ENCODE data around the gene TCEAL3.
A peak's percentile ranks its signal among the peaks of the same experiment; 100 is the strongest.
"Not testable (repeated sequence)": the region's sequence is repeated elsewhere in the genome, so short reads cannot be mapped to it uniquely, and the experiment has no call there.

The TCEAL3 gene

DNA sequence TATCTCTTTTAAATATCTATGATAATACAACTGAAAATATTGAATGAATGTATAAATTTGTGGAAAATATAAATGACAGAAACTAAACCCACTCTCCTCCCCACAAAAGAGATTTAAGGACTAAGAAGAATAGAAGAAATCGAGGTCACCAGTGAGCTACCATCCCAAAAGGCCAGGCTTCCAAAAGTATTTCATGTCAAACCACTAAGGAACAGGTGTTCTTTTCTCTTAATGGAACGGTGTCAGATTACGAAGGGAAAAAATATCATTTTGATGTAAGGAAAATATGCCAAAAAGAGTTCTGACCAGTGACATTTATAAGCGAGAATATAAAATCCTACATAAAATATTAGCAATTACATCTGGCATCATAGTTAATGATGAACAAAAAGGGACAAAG, 36.0 kb upstream of the TCEAL3 start:
- CTCF ChIA-PET = interaction anchor here (1.1 kb wide), 1 partner anchor 17 kb away, joined by 3 read pairs; no protein-coding TSS in a partner anchor
- TF ChIP-seq, protein P1, sequence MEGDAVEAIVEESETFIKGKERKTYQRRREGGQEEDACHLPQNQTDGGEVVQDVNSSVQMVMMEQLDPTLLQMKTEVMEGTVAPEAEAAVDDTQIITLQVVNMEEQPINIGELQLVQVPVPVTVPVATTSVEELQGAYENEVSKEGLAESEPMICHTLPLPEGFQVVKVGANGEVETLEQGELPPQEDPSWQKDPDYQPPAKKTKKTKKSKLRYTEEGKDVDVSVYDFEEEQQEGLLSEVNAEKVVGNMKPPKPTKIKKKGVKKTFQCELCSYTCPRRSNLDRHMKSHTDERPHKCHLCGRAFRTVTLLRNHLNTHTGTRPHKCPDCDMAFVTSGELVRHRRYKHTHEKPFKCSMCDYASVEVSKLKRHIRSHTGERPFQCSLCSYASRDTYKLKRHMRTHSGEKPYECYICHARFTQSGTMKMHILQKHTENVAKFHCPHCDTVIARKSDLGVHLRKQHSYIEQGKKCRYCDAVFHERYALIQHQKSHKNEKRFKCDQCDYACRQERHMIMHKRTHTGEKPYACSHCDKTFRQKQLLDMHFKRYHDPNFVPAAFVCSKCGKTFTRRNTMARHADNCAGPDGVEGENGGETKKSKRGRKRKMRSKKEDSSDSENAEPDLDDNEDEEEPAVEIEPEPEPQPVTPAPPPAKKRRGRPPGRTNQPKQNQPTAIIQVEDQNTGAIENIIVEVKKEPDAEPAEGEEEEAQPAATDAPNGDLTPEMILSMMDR (IDR thresholded peaks at IDR 0.05; ENCODE audit: control extremely low read depth, extremely low read depth, low read depth, missing control alignments) = no peak
- POLR2A ChIA-PET = no interaction called here
- no peak for DNase-seq (ENCODE audit: extremely low spot score)

DNA sequence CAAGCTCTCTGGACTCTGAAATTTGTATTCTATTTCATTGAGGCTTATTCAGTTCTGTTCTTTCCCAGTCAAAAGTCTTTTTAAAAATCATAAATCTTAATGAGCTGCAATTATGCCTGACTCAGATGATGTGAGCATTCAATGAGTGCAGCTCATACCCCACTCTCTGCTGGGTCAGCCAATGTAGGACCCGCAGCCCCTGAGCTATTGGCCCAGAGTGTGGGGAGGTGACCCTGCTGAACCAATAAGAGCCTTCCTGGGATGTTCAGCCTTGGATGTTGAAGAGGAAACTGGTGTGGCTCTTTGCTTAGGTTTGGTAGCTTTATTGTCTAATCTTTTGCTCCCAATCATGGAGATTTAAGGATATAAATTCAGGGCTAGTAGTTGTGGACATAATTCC, 34.6 kb upstream of the TCEAL3 start:
- TF ChIP-seq, protein P1 (IDR thresholded peaks at IDR 0.05; ENCODE audit: control extremely low read depth, extremely low read depth, low read depth, missing control alignments) = no peak
- ChIA-PET POLR2A (no interaction called here), CTCF (interaction anchor here (1.0 kb wide), 1 partner anchor 19 kb away, joined by 3 read pairs; no protein-coding TSS in a partner anchor)
- DNase-seq (ENCODE audit: extremely low spot score) = no peak

DNA sequence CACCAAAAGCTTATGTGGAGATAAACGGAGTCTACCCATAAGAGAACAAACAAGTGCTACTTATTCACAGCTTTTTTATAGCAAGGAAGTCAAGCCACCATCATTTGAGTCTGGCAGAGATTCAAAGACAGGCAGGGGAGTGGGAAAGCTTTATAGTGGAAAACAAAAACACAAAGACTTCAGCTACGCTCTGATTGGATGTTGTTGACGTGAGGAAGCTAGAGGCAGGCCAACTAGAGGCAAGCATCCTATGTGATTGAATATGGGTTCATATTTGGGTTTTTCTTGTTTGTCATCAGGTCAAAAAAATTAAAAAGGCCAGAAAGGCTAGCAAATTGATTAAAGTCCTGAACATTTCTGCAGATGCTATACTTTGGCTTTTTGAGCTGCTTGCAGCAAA, 23.2 kb upstream of the TCEAL3 start:
- TF ChIP-seq, protein P1 (IDR thresholded peaks at IDR 0.05; ENCODE audit: control extremely low read depth, extremely low read depth, low read depth, missing control alignments) = no peak
- POLR2A ChIA-PET = no interaction called here
- no peak for DNase-seq (ENCODE audit: extremely low spot score)
- CTCF ChIA-PET = no interaction called here

DNA sequence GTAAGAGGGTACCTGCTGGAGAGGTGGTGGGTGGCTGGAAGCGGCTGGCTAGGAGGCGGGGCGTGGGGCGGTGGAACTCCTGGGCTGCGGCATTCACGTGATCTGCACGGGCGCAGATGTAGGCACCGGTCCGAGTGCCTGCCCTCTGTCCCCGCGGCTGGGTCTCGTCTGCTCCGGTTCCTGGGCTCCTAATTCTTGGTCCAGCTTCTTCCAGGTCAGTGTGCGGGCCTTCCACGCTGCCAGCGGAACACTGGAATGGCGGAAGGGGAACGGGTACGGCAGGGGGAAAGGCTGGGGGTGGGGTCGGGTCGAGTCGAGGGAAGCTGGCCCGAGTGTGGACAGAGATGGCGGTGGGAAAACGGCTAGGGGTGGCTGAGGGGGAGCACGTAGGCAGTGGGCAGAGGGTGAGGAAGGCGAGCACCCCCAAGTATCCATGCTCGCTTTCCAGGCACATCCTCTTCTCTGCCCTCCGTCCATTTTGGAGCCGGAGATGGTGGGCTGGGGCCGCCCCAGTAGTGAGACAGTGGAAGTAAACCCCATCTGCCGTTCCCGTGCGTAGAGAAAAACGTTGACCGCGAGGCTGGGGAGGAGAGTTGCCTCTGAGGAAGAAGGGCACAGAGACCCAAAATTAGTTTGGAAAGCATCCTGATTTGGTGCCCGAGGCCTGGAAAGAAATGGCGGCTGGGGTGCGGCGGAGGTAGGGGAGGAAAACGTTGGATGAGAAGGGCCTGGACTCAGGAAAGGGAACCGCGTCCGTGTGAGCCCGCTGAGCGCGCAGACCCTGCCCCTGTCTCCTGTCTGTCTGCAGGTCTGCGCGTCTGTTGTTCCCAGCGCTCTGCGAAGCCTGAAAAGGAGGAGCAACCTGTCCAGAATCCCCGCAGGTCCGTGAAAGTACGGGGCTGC, 22.1 kb upstream of the TCEAL3 start, which contains the start of gene TCEAL4:
TSS of gene TCEAL4 (plus strand) at position 105 of the 903 bp plus-strand sequence. CDS start 1,161 bp downstream, outside the sequence.
- ChIA-PET CTCF (no interaction called here), POLR2A (interaction anchor here (0.6 kb wide), 1 partner anchor 41 kb away, joined by 4 read pairs; no protein-coding TSS in a partner anchor)
- DNase-seq (ENCODE audit: extremely low spot score) = peak; percentile 50
- TF ChIP-seq, protein P1 (IDR thresholded peaks at IDR 0.05; ENCODE audit: control extremely low read depth, extremely low read depth, low read depth, missing control alignments) = no peak

DNA sequence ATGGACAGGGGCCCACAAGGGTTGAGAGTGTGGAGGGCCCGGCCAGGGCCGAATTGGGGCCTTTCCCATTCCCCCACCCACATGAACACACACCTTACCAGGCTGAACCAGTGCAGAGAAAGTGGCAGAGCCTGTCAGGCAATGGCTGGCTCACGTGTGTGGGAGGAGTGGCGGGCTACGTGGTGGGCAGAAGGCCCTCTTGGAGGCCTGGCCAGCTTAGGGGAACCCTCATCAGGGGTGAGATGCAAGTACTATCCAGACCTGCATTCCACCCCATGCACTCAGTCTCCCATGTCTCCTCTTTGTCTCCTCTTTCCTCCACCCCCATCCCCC, 21.5 kb upstream of the TCEAL3 start:
- CTCF ChIA-PET = no interaction called here
- TF ChIP-seq, protein P1 (IDR thresholded peaks at IDR 0.05; ENCODE audit: control extremely low read depth, extremely low read depth, low read depth, missing control alignments) = no peak
- POLR2A ChIA-PET = no interaction called here
- no peak for DNase-seq (ENCODE audit: extremely low spot score)

DNA sequence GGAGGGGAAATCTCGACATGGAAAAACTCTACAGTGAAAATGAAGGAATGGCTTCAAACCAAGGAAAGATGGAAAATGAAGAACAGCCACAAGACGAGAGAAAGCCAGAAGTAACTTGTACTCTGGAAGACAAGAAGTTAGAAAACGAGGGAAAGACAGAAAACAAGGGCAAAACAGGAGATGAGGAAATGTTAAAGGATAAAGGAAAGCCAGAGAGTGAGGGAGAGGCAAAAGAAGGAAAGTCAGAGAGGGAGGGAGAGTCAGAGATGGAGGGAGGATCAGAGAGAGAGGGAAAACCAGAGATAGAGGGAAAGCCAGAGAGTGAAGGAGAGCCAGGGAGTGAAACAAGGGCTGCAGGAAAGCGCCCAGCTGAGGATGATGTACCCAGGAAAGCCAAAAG, 21.1 kb upstream of the TCEAL3 start:
- ChIA-PET POLR2A (no interaction called here), CTCF (no interaction called here)
- TF ChIP-seq, protein P1 (IDR thresholded peaks at IDR 0.05; ENCODE audit: control extremely low read depth, extremely low read depth, low read depth, missing control alignments) = no peak
- no peak for DNase-seq (ENCODE audit: extremely low spot score)

DNA sequence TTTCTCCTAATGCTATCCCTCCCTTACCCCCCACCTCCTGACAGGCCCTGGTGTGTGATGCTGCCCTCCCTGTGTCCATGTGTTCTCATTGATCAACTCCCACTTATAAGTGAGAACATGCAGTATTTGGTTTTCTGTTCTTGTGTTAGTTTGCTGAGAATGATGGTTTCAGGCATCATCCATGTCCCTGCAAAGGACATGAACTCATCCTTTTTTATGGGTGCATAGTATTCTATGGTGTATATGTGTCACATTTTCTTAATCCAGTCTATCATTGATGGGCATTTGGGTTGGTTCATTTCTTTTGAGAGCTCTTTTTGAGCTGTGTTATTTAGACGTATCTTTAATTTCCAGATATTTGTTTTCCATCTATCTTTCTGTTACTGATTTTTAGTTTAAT, 15.5 kb upstream of the TCEAL3 start:
- DNase-seq (ENCODE audit: extremely low spot score); CTCF ChIA-PET; POLR2A ChIA-PET: not testable (repeated sequence)

DNA sequence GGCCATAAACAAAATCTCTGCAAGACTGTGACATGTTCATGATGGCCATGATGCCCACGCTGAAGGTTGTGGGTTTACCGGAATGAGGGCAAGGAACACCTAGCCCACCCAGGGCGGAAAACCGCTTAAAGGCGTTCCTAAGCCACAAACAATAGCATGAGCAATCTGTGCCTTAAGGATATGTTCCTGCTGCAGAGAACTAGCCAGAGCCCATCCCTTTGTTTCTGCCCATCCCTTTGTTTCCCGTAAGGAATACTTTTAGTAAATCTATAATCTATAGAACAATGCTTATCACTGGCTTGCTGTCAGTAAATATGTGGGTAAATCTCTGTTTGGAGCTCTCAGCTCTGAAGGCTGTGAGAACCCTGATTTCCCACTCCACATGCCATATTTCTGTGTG, 12.6 kb upstream of the TCEAL3 start:
- DNase-seq (ENCODE audit: extremely low spot score); POLR2A ChIA-PET; CTCF ChIA-PET: not testable (repeated sequence)
